ENCODE results near the gene TCTN2.

The TCTN2 gene

DNA sequence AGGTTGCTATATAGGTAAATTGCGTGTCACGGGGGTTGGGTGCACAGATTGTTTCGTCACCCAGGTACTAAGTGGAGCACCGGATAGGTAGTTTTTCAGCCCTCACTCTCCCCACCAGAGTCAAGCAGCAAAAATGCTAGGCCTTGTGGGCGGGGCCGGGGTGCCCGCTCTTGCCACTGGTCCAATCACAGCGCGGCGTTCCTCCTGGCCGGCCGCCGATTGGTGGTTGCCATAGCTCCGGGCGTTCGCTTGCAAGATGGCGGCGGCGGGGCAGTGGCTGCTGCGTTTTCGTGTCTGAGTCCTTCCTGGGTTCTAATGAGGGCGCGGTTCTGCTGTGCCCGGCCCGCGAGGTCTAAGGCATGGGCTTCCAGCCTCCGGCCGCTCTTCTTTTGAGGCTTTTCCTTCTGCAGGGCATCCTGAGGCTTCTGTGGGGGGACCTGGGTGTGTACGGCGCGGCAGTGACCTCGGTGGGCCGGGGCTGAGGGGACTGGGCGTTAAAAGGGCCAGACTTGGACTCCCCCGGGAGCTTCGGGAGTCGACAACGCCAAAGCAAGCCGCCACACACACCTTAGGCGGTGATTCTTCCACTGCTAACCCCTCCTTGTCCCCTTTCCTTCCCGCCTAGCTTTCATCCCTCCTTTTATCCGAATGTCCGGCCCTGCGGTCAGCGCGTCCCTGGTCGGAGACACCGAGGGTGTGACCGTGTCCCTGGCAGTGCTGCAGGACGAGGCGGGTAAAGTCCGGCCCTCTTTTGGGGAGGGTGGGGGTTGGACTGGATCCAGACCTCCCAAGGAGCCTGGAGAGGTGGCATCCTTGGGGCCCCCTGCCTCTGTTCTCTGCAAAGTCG, at the start of gene TCTN2:
Gene TCTN2, plus strand, starts transcription at position 232 of the 847 bp plus-strand sequence. Its CDS starts 128 bp downstream, at position 360.
- peak; percentile 86 for DNase-seq

- no peak for DNase-seq
These were observed 49.0 kb upstream of the TCTN2 start for GRCh38 chr12:123621619-123622530.

DNA sequence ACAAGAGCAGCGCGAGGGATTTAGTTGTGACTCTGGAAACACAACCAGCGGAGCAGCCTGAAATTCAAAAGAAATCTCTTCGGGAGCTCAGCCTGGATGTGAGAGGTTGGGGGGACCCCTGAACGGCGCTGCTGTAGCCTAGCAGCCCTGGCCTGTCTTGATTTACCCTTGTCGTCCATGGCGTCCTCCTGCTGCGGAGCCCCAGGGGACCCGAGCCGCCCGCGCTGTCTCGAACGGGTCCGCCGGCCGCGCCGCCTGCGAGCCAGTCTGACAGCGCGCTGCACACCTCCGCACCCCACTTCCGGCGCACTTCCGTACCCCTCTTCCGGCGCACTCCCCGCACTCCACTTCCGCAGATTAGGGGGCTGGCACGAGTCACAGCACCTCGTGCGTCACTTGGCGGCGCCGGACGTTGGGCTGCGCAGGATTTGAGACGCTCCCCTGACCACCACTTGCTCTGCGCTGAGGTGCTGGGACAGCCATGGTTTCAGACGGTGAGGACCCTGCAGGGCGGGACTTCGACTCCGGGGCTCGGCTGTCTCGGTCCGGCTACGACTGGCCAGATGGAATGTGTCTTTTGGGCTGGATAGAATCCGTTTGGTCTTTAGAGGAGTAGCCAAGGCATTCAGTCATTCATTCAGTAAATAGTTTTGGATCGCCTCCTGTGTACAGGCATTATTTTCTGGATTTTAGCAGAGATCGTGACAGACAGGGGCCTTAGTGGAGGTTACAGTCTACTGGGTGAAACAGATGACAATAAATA, 37.4 kb upstream of the TCTN2 start, which contains the start of the genes EIF2B1 and GTF2H3:
Gene EIF2B1, minus strand, starts transcription at position 308 of the 763 bp plus-strand sequence. Its CDS starts 129 bp downstream, at position 179.
Gene GTF2H3, plus strand, starts transcription at position 451 of the 763 bp plus-strand sequence. Its CDS starts 31 bp downstream, at position 482.
- DNase-seq, result peak; percentile 90

- DNase-seq, result no peak
These were observed 36.8 kb upstream of the TCTN2 start for GRCh38 chr12:123634142-123634561.

GRCh38 chr12:123643911-123644310, 27.0 kb upstream of the TCTN2 start:
- no peak for DNase-seq

DNA sequence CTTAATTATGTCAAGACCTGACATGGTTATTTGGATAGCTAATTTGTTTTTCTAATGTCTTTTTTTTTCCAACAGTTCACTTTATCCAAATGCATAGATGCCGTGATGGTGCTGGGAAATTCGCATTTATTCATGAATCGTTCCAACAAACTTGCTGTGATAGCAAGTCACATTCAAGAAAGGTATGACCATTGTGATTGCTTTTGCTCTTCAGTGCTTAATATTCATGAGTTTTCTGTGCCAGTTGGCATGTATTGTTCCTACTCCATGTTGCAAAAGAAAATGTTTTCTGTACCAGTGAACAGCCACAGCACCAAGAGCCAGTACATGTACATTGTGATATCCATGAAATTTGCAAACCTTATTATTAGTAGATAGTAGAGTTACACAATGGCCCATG, 25.5 kb upstream of the TCTN2 start:
- DNase-seq, result no peak

DNA sequence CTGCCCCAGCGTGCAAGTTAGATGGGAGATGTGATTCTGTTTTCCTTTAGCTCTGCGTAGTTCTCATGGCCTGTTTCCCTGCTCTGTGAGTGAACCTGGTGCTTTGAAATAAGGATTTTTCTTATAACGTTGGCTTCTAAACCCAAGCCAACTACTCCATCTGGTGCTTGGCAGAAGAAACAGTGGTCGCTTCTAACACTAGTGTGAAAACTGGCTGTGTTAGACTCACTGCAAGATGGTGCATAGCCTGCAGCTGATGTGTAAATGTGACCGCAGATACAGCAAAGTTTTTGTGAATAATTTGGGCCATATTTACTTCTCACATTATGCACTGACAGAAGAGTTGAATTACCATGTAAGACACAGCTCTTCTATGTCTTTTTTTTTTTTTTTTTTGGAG, 25.0 kb upstream of the TCTN2 start:
- DNase-seq, result no peak

GRCh38 chr12:123648401-123648800, 22.5 kb upstream of the TCTN2 start:
- DNase-seq, result no peak

- DNase-seq, result no peak
These were observed 16.7 kb upstream of the TCTN2 start for GRCh38 chr12:123654129-123654701.

DNA sequence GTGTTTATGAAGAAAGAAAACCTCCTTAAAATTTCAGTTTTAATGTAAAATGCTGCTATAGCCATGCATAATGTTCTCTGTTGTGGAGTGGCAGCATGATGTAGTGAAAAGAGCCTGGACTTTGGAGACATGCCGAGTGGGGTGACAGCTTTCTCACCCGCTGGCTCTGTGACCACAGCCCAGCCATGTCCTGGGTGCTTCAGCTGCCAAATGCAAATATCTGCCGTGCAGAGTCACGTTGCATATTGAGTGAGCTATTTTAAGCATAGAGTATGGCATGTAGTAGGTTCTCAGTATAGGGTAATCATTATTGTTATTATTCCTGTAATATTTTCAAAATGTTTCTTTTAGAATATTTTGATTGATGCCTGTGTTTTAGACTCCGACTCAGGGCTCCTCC, 15.5 kb upstream of the TCTN2 start:
- no peak for DNase-seq

- DNase-seq, result no peak
These were observed 14.5 kb upstream of the TCTN2 start for GRCh38 chr12:123656392-123656791.

- no peak for DNase-seq
These were observed 13.7 kb upstream of the TCTN2 start for GRCh38 chr12:123657211-123657610.

DNA sequence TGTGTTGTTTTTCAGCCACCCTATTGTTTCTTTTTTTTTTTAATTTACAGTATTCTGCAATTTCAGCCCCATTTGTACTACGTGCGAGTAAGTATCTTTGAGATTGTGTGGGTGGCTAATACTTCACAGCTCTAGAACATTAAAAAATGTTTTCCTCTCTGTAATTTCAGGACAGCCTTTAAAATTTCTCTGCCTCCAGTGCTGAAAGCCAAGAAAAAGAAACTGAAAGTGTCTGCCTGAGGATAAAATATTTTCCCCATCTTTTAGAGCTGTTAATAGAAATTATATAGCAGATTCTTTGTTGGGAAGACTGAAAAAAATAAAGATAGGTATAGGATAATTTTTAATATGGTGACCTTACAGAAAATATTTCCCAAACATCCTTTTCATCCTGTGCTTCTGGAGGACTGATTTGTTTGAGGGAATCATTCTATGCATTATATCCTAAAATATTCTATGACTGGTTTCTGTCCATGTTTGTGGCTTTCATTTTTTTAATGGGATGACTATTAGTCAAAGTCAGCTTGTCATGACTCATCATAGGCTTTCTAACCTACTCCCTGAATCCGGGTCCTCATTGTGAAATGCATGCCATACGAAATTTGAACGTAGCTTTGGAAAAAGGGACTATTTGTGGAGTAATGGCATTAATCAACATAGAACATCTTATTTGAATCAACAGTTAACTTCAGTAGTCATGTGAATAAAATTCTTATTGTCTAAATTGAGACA, 10.8 kb upstream of the TCTN2 start:
- no peak for DNase-seq

- DNase-seq, result no peak
These were observed 3.1 kb upstream of the TCTN2 start for GRCh38 chr12:123667771-123668170.

DNA sequence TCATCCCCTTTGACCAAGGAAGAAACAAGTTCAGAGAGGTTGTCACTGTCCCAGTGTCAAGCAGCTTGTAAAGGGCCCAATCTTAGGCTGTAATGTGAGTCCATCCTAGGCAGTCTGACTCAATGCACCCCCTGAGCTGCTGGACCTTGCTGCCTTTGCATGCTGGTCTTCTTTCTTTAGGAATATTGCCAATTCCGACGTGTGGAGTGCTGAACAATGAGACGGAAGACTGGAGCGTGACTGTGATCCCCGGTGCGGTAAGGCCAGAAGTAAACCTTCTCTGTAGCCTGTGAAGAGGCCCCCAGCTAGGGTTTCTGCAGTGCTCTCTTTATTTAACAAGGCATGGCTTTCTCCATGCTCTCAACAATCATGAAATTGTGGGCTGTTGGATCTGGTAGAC, 963 bp downstream of the TCTN2 start:
- no peak for DNase-seq

DNA sequence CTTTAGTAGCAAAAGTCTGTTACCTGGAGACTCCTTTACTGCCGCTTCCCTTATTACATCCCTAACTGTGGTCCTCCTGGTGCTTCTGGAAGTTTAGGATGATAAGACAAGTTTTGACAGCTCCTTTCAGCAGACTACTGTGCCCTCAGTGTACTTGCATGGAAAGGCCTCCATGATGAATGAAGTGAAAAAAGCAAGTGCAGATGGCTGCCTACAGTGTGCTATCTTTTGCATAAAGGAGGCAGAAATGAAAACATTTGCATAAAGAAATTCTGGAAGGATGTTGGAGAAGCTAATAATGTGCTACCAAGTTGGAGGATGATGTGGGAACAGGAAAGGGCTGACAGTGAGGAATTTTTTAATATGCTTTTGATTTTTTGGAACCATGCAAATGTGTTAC, 4.5 kb downstream of the TCTN2 start:
- DNase-seq, result no peak

GRCh38 chr12:123676616-123677320, 5.9 kb downstream of the TCTN2 start:
- DNase-seq, result no peak

- no peak for DNase-seq
These were observed 8.1 kb downstream of the TCTN2 start for GRCh38 chr12:123678981-123679380.

GRCh38 chr12:123681605-123682004, 10.7 kb downstream of the TCTN2 start:
- no peak for DNase-seq

DNA sequence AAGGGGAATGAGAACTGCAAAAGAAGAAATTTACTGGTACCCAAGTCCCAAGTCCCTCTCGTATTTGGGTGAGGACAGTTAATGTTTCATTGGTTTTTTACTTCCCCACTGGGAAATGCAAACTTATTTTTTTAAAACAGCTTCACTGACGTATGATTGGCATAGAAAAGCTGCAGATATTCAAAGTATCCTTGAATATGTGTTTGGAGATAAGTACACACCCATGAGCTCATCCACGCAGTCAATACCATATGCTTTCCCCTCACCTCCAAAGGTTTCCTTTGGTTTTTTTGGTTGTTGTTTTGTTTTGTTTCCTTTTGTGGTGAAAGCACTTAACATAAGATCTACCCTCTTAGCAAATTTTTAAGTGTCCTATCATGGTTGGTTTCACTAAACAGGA, 13.1 kb downstream of the TCTN2 start:
- DNase-seq, result no peak

- DNase-seq, result no peak
These were observed 15.8 kb downstream of the TCTN2 start for GRCh38 chr12:123686636-123687190.

Measured in NCI-H748 treated with DMSO at 0.1 percent for 48 hours (cell line).